ENCODE results near the gene PACC1. TPM values are rescaled to one million over a fixed set of nuclear protein-coding genes. Genes with fewer than 3 reads are reported as not detected.

The PACC1 gene
- total RNA-seq (ENCODE audit: insufficient read depth, low replicate concordance) = 2.4 TPM

DNA sequence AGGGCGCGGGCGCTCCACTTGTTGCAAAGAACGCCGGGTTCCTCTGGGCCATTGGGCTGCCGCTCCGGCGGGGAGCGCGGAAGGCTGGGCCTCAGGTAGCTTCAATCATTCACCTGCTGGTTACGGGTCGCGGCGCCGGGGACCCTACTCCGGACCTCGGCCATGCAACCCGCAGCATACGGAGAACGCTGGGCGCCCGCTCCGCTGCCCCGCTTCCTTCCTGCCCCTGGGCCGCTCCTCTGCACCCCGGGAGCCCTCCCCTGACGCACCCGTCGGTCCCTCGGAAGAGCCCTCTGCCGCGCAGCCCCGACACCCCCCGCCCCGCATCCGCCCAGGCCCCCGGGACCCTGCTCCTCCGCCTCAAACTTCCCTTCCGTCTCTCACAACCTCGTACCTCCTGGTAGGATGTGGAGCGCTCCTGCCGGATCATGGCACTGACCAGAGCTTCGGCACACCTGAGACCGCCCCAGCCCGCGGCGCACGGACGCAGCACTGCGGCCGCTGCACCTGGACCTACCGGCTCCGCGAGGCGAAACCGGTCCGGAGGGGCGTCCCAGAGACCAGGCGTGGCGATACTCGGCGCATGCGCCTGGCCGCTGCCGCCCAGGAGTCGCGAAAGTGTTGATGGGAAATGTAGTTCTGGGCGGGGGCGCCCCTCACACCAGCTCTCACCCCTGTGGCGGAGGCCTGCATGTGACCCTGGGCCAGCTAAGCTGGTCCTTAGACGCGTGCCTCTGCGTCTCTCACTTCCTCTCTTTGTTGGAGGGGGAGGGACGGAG is at the start of gene PACC1:
PACC1 (minus strand) TSS at position 559 of the 779 bp plus-strand sequence; CDS start at position 430, 129 bp downstream.
- DNase-seq (ENCODE audit: low spot score) = peak; percentile 92

DNA sequence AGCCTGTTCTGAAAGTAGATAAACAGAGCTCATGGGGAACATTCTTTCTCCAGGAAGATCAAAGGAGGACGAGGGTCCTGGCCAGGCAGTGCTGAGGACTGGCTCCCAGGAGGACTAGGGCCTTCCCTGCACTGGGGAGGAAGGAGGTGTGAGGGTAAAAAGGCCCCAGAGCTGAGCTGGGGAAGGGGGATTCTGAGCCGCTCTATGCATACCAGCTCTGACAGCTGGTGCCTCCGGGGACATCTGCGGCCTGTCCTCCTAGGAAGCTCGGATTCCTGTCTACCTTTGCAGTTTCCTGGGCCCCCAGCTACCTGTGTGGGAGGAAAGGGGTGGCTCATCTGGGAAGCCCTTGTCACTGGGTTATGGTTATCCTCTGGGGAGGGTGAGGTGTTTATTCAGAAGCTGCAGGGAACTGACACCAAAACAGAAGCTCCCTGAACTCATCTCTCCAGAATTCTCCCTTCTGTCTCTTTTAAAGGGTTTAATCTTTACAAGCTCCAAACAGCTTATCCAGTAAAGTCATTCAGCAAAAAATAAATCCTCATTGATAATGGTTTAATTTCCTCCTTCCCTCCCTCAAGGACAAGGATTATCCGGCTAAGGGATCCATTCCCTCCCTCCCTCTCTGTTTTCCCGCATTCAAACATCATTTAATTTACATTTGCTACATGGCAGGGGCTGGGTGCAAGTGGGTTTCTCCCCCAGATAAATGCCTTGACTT is 49.0 kb upstream of the PACC1 start:
- peak; percentile 66 for DNase-seq (ENCODE audit: low spot score)

- no peak for DNase-seq (ENCODE audit: low spot score)
These were observed 47.4 kb upstream of the PACC1 start for GRCh38 chr1:212461916-212462660.

DNA sequence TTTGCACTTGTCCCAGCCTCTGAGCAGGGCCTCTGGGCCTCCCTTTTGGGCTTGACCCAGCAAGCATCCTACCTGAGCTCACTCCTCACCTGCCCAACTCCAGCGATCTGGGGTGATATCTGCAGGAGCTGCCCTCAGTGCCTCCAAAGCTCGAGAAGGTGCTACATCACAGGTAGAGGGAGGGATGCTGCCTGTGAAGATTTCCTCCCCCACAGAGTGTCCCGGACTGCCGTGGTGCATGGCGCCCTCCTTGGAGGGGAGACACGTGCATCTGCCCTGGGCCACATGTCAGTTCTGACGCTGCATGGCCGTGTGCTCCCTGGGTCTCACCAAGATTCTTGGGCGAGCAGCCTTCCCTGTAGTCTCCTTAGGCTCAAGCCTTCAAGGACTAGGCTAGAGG is 45.7 kb upstream of the PACC1 start:
- DNase-seq (ENCODE audit: low spot score) = no peak

DNA sequence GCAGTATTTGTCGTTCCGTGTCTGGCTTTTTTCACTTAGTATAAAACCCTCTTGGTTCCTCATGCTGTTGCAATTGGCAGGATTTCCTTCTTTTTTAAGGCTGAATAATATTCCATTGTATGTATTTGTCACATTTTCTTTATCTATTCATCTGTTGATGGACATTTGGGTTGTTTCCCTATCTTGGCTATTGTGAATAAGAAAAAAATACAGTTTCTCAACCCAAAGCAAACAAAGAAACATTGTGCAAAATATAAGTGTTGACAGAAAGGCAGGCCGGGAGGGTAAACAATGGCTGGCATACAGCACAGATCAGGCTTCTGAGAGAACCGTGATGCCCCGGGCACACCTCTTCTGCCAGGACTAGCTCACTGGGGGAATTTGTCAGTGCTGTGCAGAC is 45.0 kb upstream of the PACC1 start:
- no peak for DNase-seq (ENCODE audit: low spot score)

DNA sequence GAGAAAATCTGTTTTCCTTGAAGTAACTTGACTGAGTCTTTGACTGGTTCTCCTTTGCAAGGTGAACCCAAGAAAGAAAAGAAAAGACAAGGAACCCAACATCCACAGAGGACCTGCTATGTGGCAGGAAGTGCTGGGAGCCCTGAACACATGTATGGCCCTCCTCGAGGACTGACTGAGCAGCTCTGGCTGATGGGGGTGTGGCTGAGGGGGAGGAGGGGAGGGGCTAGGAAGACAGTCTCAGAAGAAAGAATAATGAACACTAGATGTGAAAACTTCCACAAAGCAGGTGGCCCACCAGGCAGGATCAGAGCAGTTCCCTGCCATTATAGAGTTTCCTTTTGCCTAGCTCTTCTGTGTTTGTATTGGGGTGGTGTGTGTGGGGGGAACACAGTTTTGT is 44.1 kb upstream of the PACC1 start:
- no peak for DNase-seq (ENCODE audit: low spot score)

DNA sequence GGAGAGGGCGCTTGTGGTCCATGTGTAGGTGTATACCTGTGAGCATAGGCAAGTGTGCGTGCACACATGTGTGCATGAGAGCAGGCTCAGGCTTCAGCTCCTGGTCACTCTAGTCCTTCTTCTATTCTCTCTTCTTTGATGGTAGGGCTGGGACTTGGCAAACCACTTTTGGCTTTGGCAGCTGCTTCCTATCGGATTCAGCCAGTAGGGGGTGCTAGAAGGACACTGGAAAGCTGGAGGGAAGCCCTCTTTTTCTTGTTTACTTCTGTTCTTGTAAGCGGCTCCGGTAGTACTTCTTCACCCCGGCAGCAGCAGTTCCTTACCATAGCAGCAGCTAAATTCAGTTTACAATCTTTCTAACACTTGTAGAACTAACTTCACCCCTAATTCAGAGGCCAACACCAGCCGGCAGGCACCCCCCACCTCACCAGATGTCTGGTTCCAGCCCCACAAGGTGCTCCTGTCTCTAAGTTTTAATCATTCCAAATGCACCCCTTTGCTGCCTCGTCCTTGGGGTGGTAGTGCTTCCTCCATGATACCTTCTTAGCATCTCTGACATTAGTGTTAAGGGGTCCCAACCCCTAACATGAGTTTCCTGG is 43.2 kb upstream of the PACC1 start:
- DNase-seq (ENCODE audit: low spot score) = no peak

DNA sequence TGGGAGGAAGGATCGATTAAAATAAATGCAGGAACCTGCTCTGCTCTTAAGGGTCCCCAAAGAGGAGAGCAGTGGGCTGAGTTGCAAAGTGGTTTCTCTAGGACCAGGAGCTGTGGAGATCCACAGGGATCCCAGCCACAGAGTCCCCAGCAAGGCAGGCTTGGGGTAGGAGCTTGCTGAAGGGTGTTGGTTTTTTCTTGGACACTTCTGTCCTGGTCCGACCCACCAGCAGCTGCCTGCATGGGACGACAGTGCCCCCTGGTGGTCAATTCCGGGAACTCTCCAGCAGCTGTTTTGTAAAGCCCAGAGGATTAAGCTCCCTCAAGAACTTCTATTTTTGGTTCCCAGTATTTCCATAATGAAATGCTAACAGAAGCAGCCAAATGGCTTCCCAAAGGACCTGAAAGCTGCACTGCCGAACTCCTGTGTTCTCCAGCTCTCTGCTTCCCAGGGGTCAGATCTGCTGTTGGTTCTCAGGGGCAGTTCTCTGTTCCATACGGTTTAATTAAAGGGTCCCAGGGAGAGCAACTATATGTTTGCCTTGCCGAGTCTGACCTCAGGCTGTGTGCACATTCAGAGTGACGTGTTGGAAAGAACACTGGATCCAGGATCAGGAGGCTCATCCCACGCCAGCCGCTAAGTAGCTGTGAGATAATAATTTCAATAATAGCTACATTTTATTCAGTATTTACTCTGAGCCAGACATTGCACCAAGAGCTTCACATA is 41.3 kb upstream of the PACC1 start:
- DNase-seq (ENCODE audit: low spot score) = peak; percentile 89

DNA sequence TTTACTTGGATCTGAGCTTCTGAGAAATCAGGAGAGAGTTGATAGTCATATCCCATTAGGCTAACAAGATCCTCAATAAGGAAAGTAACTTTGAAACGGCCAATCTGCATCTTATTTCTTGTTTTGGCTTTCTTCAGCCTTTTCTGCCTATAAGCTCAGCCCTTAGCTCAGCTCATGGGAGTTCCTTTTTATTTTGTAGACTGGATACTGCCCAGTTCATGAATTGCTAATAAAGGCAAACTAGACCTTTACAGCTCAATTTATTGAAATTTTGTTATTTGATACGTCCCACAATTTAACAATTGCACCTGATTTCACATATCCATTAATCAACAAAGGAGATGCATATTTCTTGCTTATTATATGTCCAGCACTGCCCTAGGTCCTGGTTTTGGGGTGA is 40.7 kb upstream of the PACC1 start:
- no peak for DNase-seq (ENCODE audit: low spot score)

GRCh38 chr1:212454741-212455140 is 40.1 kb upstream of the PACC1 start:
- DNase-seq (ENCODE audit: low spot score) = no peak

DNA sequence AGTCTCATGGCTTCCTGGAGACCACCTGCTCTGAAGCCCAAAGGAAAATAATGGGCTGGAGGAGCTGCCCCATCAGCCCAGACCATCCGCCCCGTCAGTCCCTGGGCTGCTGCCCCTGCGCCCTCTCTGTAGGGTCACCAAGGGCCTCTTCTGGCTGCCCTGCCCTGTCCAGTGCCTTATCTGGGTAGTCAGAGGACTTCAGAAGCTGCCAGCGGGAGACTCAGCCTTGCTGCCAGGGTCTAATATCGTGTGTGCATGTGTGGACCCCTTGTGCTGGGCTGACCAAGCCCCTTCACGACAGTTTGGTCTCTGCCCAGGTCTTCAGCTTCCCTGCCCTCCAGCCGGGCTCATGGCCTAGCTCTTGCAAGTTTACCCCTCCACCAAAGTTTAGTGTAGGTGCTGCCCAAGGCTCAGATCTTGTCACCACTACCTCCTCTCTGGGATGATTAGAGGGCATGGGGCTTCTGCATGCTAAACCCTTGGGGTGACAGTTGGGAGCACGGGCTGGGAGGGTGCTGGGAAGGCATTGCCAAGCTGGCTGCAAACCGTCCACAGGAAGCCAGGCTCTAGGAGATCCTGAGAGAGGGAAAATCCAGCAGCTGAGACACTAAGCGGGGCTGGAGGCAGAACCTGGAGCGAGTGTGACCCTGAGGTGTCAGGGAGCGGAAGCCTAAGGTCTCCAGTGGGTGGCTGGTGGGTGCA is 38.6 kb upstream of the PACC1 start:
- no peak for DNase-seq (ENCODE audit: low spot score)

GRCh38 chr1:212452323-212453155 is 37.9 kb upstream of the PACC1 start:
- DNase-seq (ENCODE audit: low spot score) = peak; percentile 90

DNA sequence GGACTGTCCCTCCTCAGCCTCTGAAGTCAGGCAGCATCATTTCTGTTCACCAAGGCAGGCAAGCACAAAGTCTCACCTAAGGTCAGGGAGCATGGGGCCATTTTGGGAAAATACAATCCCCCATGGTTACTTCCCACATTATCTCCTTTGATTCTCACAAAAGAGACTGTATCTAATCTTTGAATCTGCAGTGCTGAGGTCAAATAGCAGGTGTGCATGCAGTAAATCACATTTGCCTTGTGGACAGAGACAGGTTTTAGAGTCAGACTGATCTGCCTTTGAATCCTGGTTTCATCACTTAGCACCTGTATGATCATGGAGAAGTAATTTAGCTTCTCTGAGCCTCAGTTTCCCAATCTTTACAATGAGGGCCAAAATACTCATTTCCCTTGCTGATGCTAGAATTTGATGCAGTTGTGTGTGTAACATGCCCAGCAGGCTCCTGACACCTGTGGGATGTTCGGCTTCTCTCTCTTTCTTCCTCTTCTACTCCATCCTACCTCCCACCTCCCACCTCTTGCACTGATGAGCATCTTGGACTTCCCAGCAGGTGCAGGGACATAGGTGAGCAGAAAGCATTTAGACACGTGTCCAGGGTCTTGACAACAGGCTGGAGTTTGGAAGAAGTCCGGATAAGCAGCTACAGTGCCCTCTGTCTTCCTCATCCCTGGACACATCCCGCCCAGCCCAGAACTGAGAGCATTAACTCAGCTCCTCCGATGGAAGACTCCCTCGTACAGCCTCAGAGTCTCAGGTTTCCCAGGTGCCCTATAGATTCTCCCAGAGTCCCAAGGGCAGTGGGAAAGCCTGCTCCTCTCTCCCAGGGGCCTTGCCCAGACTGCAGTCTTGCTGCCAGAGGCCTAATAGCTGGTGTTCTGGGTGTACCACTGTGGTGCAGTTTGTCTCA is 37.0 kb upstream of the PACC1 start:
- DNase-seq (ENCODE audit: low spot score) = no peak

- DNase-seq (ENCODE audit: low spot score) = no peak
These were observed 35.7 kb upstream of the PACC1 start for GRCh38 chr1:212450331-212450881.

GRCh38 chr1:212447478-212447877 is 32.8 kb upstream of the PACC1 start:
- DNase-seq (ENCODE audit: low spot score) = no peak

DNA sequence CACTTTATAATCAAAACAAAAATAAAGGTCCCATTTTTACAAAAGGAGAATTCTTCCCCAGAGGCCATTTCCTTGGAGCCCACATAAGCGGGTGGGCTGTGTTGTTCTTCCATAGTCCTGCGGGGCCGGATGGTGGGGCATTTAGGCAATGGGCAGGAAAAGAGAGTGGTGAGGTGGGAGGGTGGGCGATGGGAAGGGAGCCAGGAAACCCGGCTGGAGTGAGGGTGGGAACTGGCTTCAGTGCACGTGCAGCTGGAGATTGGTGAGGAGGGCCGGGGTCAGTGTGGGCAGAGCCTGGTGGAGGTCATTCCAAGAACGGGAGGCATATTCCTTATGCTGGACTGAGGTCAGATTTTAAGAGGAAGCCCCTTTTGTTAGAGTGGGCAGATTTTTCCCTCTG is 31.6 kb upstream of the PACC1 start:
- DNase-seq (ENCODE audit: low spot score) = no peak

DNA sequence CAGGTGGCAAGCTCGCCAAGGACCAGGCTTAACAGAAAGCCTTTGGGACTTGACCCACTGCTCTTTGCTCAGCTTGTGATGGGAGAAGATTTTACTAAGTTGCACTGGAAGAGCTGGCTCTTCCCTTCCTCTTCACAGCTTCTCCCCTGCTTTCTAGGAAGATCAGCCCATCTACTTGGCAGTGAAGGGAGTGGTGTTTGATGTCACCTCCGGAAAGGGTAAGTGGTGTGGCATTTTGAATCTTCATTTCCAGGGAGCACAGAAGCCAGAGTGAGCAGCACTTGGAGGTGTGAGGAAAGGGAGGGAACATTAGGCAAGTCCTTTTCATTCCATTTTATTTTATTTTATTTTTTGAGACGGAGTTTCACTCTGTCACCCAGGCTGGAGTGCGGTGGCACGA is 27.7 kb upstream of the PACC1 start:
- no peak for DNase-seq (ENCODE audit: low spot score)

GRCh38 chr1:212440419-212440818 is 25.7 kb upstream of the PACC1 start:
- DNase-seq (ENCODE audit: low spot score) = no peak

All from umbilical cord (tissue), 2 donors.